H1 (cell line): ENCODE results near the gene ZBTB47. TPM values are rescaled to one million over a fixed set of nuclear protein-coding genes. Genes with fewer than 3 reads are reported as not detected.
A peak's percentile ranks its signal among the peaks of the same experiment; 100 is the strongest.

Experiments used
- CTCF ChIA-PET: fragments of 300-600 bp; sonication (Branson Sonifier 250); formaldehyde crosslinking; loops from one replicate; lab custom pipeline; 2021; ENCODE audit not compliant: partially characterized antibody; lab: Charles Lee
- POLR2A ChIA-PET: fragments of 300-600 bp; sonication (Branson Sonifier 250); formaldehyde crosslinking; loops from one replicate; lab custom pipeline; 2021; ENCODE audit warnings: inconsistent platforms; ENCODE audit not compliant: partially characterized antibody; lab: Charles Lee
- DNase-seq, 2 experiments: peaks; one replicate each; pipeline versions ENCODE4 v3.0.0 to v3.0.0-alpha.2; 2010 to 2022; ENCODE audit warnings: low spot score in 2 of 2, low read depth in 1 of 2, mixed read lengths in 1 of 2
- FAIRE-seq: peaks from 2 replicates; lab custom pipeline; 2011; peaks lifted over from hg19 to GRCh38; lab: Jason Lieb, UNC
- H2AFZ ChIP-seq: 2 replicates; pipeline ENCODE4 v1.8.1; 2012; ENCODE audit warnings: low read length, inconsistent platforms
- H2AK5ac ChIP-seq: 2 replicates; pipeline ENCODE4 v1.6.1; 2013; ENCODE audit warnings: low read depth, low read length
- H2BK120ac ChIP-seq: replicated peaks from 2 replicates; pipeline ENCODE3; 2013; ENCODE audit warnings: low read depth, low read length, inconsistent platforms
- H2BK12ac ChIP-seq: 2 replicates; pipeline ENCODE4 v1.6.1; 2013; ENCODE audit warnings: low read depth, low read length
- H2BK15ac ChIP-seq: 2 replicates; pipeline ENCODE4 v1.6.1; 2013; ENCODE audit warnings: low read length
- H2BK20ac ChIP-seq: 2 replicates; pipeline ENCODE4 v1.6.1; 2013; ENCODE audit warnings: low read length
- H2BK5ac ChIP-seq: 2 replicates; pipeline ENCODE4 v1.6.1; 2013; ENCODE audit warnings: low read depth, low read length
- H3K14ac ChIP-seq: 2 replicates; pipeline ENCODE4 v1.6.1; 2013; ENCODE audit warnings: inconsistent platforms; ENCODE audit not compliant: insufficient read length
- H3K18ac ChIP-seq: 2 replicates; pipeline ENCODE4 v1.6.1; 2013; ENCODE audit warnings: low read length; ENCODE audit errors: extremely low read depth
- H3K23ac ChIP-seq: 2 replicates; pipeline ENCODE4 v1.6.1; 2013; ENCODE audit warnings: inconsistent platforms; ENCODE audit not compliant: insufficient read length
- H3K23me2 ChIP-seq: 2 replicates; pipeline ENCODE4 v1.6.1; 2013; ENCODE audit warnings: low read depth, low read length
- H3K27ac ChIP-seq: 2 replicates; pipeline ENCODE4 v1.6.1; 2011; ENCODE audit warnings: low read depth, low read length, inconsistent platforms
- H3K27me3 ChIP-seq, 4 experiments: replicated peaks in 1 of 4; 1 replicate in 1 of 4; 2 replicates in 3 of 4; pipeline versions ENCODE4 v1.6.1 to v1.8.1; 2011 to 2013; ENCODE audit warnings: low read length in 3 of 4, mild to moderate bottlenecking in 3 of 4, inconsistent platforms in 2 of 4, mixed read lengths in 2 of 4, moderate library complexity in 1 of 4; ENCODE audit not compliant: control insufficient read depth in 3 of 4, insufficient read depth in 3 of 4; ENCODE audit errors: extremely low read depth in 1 of 4
- H3K36me3 ChIP-seq, 4 experiments: 2 replicates each; pipeline versions ENCODE4 v1.6.1 to v1.8.1; 2011 to 2013; ENCODE audit warnings: mild to moderate bottlenecking in 4 of 4, low read length in 3 of 4, moderate library complexity in 2 of 4, control low read depth in 1 of 4, inconsistent platforms in 1 of 4; ENCODE audit not compliant: insufficient read depth in 4 of 4, control insufficient read depth in 2 of 4
- H3K4ac ChIP-seq: replicated peaks from 2 replicates; pipeline ENCODE3; 2013; ENCODE audit warnings: low read length, low read depth, mixed read lengths, inconsistent platforms; ENCODE audit not compliant: insufficient read length
- H3K4me1 ChIP-seq, 4 experiments: replicated peaks in 1 of 4; 1 replicate in 1 of 4; 2 replicates in 3 of 4; pipeline versions ENCODE4 v1.6.1 to v1.8.1; 2011 to 2013; ENCODE audit warnings: low read length in 3 of 4, inconsistent platforms in 2 of 4, mixed read lengths in 1 of 4; ENCODE audit not compliant: insufficient read depth in 4 of 4, control insufficient read depth in 3 of 4
- H3K4me2 ChIP-seq, 2 experiments: 2 replicates each; pipeline versions ENCODE4 v1.6.1 to v1.8.1; 2011 to 2013; ENCODE audit warnings: low read depth in 2 of 2, low read length in 2 of 2, control low read depth in 1 of 2, inconsistent platforms in 1 of 2, mild to moderate bottlenecking in 1 of 2; ENCODE audit not compliant: insufficient read depth in 1 of 2
- H3K4me3 ChIP-seq, 4 experiments: fragments of 200-600, 300-600 bp in 1 of 4; sonication (generic), shearing (Covaris generic), sonication (Bioruptor Twin) in 1 of 4; 2 replicates each; pipeline versions ENCODE4 v1.5.1 to v1.8.1; 2011 to 2016; ENCODE audit warnings: low read length in 4 of 4, low read depth in 3 of 4, control low read depth in 2 of 4, inconsistent platforms in 2 of 4, mild to moderate bottlenecking in 2 of 4, mixed read lengths in 1 of 4, moderate library complexity in 1 of 4; ENCODE audit not compliant: insufficient read depth in 2 of 4; ENCODE audit errors: extremely low read depth in 1 of 4
- H3K56ac ChIP-seq: replicated peaks from 2 replicates; pipeline ENCODE3; 2013; ENCODE audit warnings: low read depth, mild to moderate bottlenecking, mixed read lengths, low read length, inconsistent platforms; ENCODE audit not compliant: insufficient read length
- H3K79me1 ChIP-seq: 2 replicates; pipeline ENCODE4 v1.6.1; 2013; ENCODE audit warnings: low read depth, low read length, control low read depth
- H3K79me2 ChIP-seq, 2 experiments: 2 replicates each; pipeline versions ENCODE4 v1.6.1 to v1.8.1; 2012 to 2013; ENCODE audit warnings: low read length in 2 of 2, mild to moderate bottlenecking in 2 of 2, inconsistent platforms in 1 of 2; ENCODE audit not compliant: insufficient read depth in 2 of 2, control insufficient read depth in 1 of 2
- H3K9ac ChIP-seq, 4 experiments: replicated peaks in 1 of 4; 1 replicate in 1 of 4; 2 replicates in 3 of 4; pipeline versions ENCODE4 v1.6.1 to v1.8.1; 2011 to 2013; ENCODE audit warnings: low read depth in 3 of 4, low read length in 3 of 4, control low read depth in 2 of 4, mild to moderate bottlenecking in 2 of 4, moderate library complexity in 2 of 4, inconsistent platforms in 1 of 4; ENCODE audit errors: extremely low read depth in 1 of 4
- H3K9me3 ChIP-seq, 2 experiments: 2 replicates each; pipeline versions ENCODE4 v1.6.1 to v1.8.1; 2012 to 2013; ENCODE audit warnings: mild to moderate bottlenecking in 2 of 2, moderate library complexity in 2 of 2, control low read depth in 1 of 2, inconsistent platforms in 1 of 2, low read depth in 1 of 2, low read length in 1 of 2, mixed read lengths in 1 of 2; ENCODE audit not compliant: insufficient read depth in 2 of 2
- H4K20me1 ChIP-seq, 2 experiments: replicated peaks in 1 of 2; 2 replicates each; pipeline versions ENCODE3 to v1.8.1; 2011 to 2013; ENCODE audit warnings: inconsistent platforms in 2 of 2, low read length in 2 of 2, mild to moderate bottlenecking in 1 of 2; ENCODE audit not compliant: insufficient read depth in 2 of 2, control insufficient read depth in 1 of 2
- H4K5ac ChIP-seq: 2 replicates; pipeline ENCODE4 v1.6.1; 2013; ENCODE audit warnings: low read length, low read depth, mixed read lengths, inconsistent platforms; ENCODE audit not compliant: insufficient read length
- H4K8ac ChIP-seq: 2 replicates; pipeline ENCODE4 v1.8.0; 2013; ENCODE audit warnings: mild to moderate bottlenecking, moderate library complexity, low read length, inconsistent platforms; ENCODE audit not compliant: insufficient read depth; ENCODE audit errors: extremely low read depth
- H4K91ac ChIP-seq: replicated peaks from 2 replicates; pipeline ENCODE3; 2013; ENCODE audit warnings: low read length, mixed read lengths, inconsistent platforms; ENCODE audit not compliant: insufficient read length
- POLR2AphosphoS5 ChIP-seq: IDR thresholded peaks from 2 replicates; pipeline ENCODE4 v1.6.1; 2011; ENCODE audit warnings: low read depth, low read length
- WGBS, 2 experiments: shearing (Covaris generic) in 1 of 2; methylation state at CpG; one replicate each; pipeline versions ENCODE4 v1.1.6 to v1.1.7; 2013 to 2015; ENCODE audit warnings: low lambda C conversion rate in 2 of 2, mixed read lengths in 2 of 2, inconsistent platforms in 1 of 2, low coverage in 1 of 2, missing lambda C conversion rate in 1 of 2; ENCODE audit not compliant: insufficient replicate concordance in 2 of 2, insufficient coverage in 1 of 2, insufficient read length in 1 of 2; ENCODE audit errors: extremely low coverage in 1 of 2, missing lambda C conversion rate in 1 of 2; 5-methylcytosine and 5-hydroxymethylcytosine counted together
- polyA plus RNA-seq, 7 experiments: library from polyadenylated mRNA; depleted of rRNA in 3 of 7; stranded (reverse) in 5 of 7; unstranded in 2 of 7; fragments of >200 nt in 5 of 7; fragments of 200-250 nt in 2 of 7; gene quantifications; 1 replicate in 5 of 7; 2 replicates in 1 of 7; 4 replicates in 1 of 7; pipeline versions ENCODE4 v1.2.1 to v1.2.3, GENCODE V29; 2011 to 2013; ENCODE audit warnings: missing spikeins in 2 of 7, mixed read lengths in 2 of 7
- total RNA-seq: library from RNA; stranded (reverse); fragmentation: NEBNext Ultra II Directional; extraction: Animal tissue kit (Norgen Biotek cat#: 25700); gene quantifications from 2 replicates; pipeline ENCODE4 v1.2.1, GENCODE V29; 2021
- TF ChIP-seq, protein P1 (sequence below), 3 experiments: IDR thresholded peaks; 1 replicate in 2 of 3; 2 replicates in 1 of 3; pipeline versions ENCODE4 v1.5.1 to v1.6.1; 2011; ENCODE audit warnings: low read length in 3 of 3, mild to moderate bottlenecking in 3 of 3, inconsistent platforms in 2 of 3, low read depth in 1 of 3, moderate library complexity in 1 of 3; ENCODE audit not compliant: insufficient read depth in 1 of 3; ENCODE audit errors: control extremely low read depth in 1 of 3

The ZBTB47 gene
- total and polyA plus RNA-seq, 2 of the 8 experiments (the other 6 are each of a cell fraction or from before 2014, with no cell fraction given): 2.8 to 4.1 TPM

GRCh38 chr3:42649783-42650182 is 3.7 kb upstream of the ZBTB47 start:
- H3K14ac ChIP-seq: no peak overlapping the region
- no peak overlapping the region for H3K4ac ChIP-seq
- peak overlapping the region; percentile 51; the same call in 1 of the 2 replicates for H4K8ac ChIP-seq
- H3K56ac ChIP-seq: no peak overlapping the region
- H3K4me2 ChIP-seq: no peak overlapping the region
- 0 out of 2 replicates have a peak, but pooled peaks cover 2% of the 10 kb centered on the region for H3K79me1 ChIP-seq
- no peak overlapping the region for H3K18ac ChIP-seq
- no peaks in the 10 kb centered on the region for H3K9me3 ChIP-seq
- FAIRE-seq: no peak
- ChIA-PET CTCF (interaction anchor here (0.6 to 4.3 kb wide), 9 partner anchors 17 to 141 kb away, joined by 3 to 31 read pairs (median 5); no protein-coding TSS in a partner anchor), POLR2A (interaction anchor here (0.6 to 3.6 kb wide), 10 partner anchors 10 to 200 kb away, joined by 3 to 14 read pairs (median 4); partner anchors contain the start of genes HHATL and NKTR)
- H4K91ac ChIP-seq: no peak overlapping the region
- no peak overlapping the region for H3K4me3 ChIP-seq
- H3K27me3 ChIP-seq: no peaks in the 10 kb centered on the region
- H3K36me3 ChIP-seq: peaks cover 2 to 29% (median 20%) of the 10 kb centered on the region in 4 experiments; a peak in 7 of 8 replicates
- no peak overlapping the region for H2AFZ ChIP-seq
- no peak overlapping the region for H2BK120ac ChIP-seq
- H3K23me2 ChIP-seq: peaks cover 3% of the 10 kb centered on the region; the same call in 1 of the 2 replicates
- no peak overlapping the region for H2BK20ac ChIP-seq
- no peak overlapping the region for H2AK5ac ChIP-seq
- H3K9ac ChIP-seq: no peak overlapping the region
- H2BK15ac ChIP-seq: no peak overlapping the region
- no peak overlapping the region for H2BK5ac ChIP-seq
- TF ChIP-seq POLR2AphosphoS5: 0 out of 2 replicates have a peak, but pooled peaks have one; percentile 54
- TF ChIP-seq, protein P1, sequence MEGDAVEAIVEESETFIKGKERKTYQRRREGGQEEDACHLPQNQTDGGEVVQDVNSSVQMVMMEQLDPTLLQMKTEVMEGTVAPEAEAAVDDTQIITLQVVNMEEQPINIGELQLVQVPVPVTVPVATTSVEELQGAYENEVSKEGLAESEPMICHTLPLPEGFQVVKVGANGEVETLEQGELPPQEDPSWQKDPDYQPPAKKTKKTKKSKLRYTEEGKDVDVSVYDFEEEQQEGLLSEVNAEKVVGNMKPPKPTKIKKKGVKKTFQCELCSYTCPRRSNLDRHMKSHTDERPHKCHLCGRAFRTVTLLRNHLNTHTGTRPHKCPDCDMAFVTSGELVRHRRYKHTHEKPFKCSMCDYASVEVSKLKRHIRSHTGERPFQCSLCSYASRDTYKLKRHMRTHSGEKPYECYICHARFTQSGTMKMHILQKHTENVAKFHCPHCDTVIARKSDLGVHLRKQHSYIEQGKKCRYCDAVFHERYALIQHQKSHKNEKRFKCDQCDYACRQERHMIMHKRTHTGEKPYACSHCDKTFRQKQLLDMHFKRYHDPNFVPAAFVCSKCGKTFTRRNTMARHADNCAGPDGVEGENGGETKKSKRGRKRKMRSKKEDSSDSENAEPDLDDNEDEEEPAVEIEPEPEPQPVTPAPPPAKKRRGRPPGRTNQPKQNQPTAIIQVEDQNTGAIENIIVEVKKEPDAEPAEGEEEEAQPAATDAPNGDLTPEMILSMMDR (IDR thresholded peaks at IDR 0.05; ENCODE audit: control extremely low read depth in 1 of 3, insufficient read depth in 1 of 3, low read depth in 1 of 3, low read length in 3 of 3): no peak
- H3K79me2 ChIP-seq: no peaks in the 10 kb centered on the region
- H3K23ac ChIP-seq: no peak overlapping the region
- no peak overlapping the region for H2BK12ac ChIP-seq
- H4K5ac ChIP-seq: no peak overlapping the region
- H4K20me1 ChIP-seq: peaks cover 2 to 4% of the 10 kb centered on the region in 2 experiments
- DNase-seq: no peak
- H3K27ac ChIP-seq: no peak overlapping the region
- H3K4me1 ChIP-seq: peaks cover 0 to 34% (median 24%) of the 10 kb centered on the region in 4 experiments; a peak in 6 of 7 replicates
- WGBS, 2 experiments: 91% methylated on average over 4 of the region's 4 CpGs; no CpG with 5 or more reads in 1 of the 2 experiments
